Thyroid gland (tissue), 4 donors: Measurements from ENCODE around the gene SP3. TPM values are rescaled to one million over a fixed set of nuclear protein-coding genes. Genes with fewer than 3 reads are reported as not detected.

Source experiments
- DNase-seq, 2 donors: peaks; one replicate each; pipeline ENCODE4 v3.0.0-alpha.2; 2019
- H3K27ac ChIP-seq, 3 donors: fragments of 200-600 bp; sonication (generic); 1 replicate in 2 of 3; 2 replicates in 1 of 3; pipeline ENCODE4 v1.5.1; 2016 to 2019; ENCODE audit warnings: mild to moderate bottlenecking in 1 of 3, moderate library complexity in 1 of 3
- H3K27me3 ChIP-seq: fragments of 200-600 bp; sonication (generic); one replicate; pipeline ENCODE4 v1.5.1; 2019
- H3K36me3 ChIP-seq, 2 donors: fragments of 200-600 bp; sonication (generic); one replicate each; pipeline ENCODE4 v1.5.1; 2016 to 2019
- H3K4me1 ChIP-seq, 2 donors: fragments of 200-600 bp; sonication (generic); one replicate each; pipeline ENCODE4 v1.5.1; 2017 to 2019
- H3K4me3 ChIP-seq, 3 donors: fragments of 200-600 bp; sonication (generic); replicated peaks in 1 of 3; 1 replicate in 2 of 3; 2 replicates in 1 of 3; pipeline ENCODE4 v1.5.1; 2016; ENCODE audit warnings: mild to moderate bottlenecking in 1 of 3
- H3K9me3 ChIP-seq: fragments of 200-600 bp; sonication (generic); one replicate; pipeline ENCODE4 v1.5.1; 2017
- CTCF ChIP-seq, 6 experiments: fragments of 200-600 bp in 3 of 6; fragments of 450-650 bp in 3 of 6; sonication (generic) in 3 of 6; IDR thresholded peaks; one replicate each; pipeline ENCODE4 v1.5.1; 2016 to 2019; ENCODE audit warnings: antibody characterized with exemption in 6 of 6, mild to moderate bottlenecking in 2 of 6, inconsistent platforms in 1 of 6, moderate library complexity in 1 of 6
- POLR2A ChIP-seq, 2 donors: fragments of 450-650 bp; IDR thresholded peaks; one replicate each; pipeline ENCODE4 v1.6.1; 2017; ENCODE audit warnings: antibody characterized with exemption in 2 of 2, mild to moderate bottlenecking in 2 of 2, moderate library complexity in 1 of 2
- WGBS, 2 donors: methylation state at CpG; one replicate each; pipeline ENCODE4 v1.1.5; 2017; 5-methylcytosine and 5-hydroxymethylcytosine counted together
- intact Hi-C: fragments of 100-400 bp; cut with DNase I; formaldehyde crosslinking; loops from one replicate; pipeline ENCODE4 v1.15.1; 2023
- total RNA-seq, 4 donors: library from RNA; depleted of rRNA; stranded (reverse); fragments of >200 nt; gene quantifications; one replicate each; pipeline ENCODE4 v1.2.3, GENCODE V29; 2016

The SP3 gene
- total RNA-seq, 4 donors from 2014 or later: 152 to 237 (median 186) TPM

GRCh38 chr2:174008720-174009119 lies 43.5 kb upstream of the SP3 start:
- H3K4me3 ChIP-seq: no peak overlapping the region
- no peak for DNase-seq
- H3K27me3 ChIP-seq: no peaks in the 10 kb centered on the region
- peaks cover 33 to 38% of the 10 kb centered on the region in 2 donors for H3K4me1 ChIP-seq
- intact Hi-C loops: no loop called here
- no peaks in the 10 kb centered on the region for H3K36me3 ChIP-seq
- H3K9me3 ChIP-seq: no peaks in the 10 kb centered on the region
- no peak for TF ChIP-seq POLR2A (IDR thresholded peaks at IDR 0.05)
- no peak for TF ChIP-seq CTCF (IDR thresholded peaks at IDR 0.05)
- H3K27ac ChIP-seq: no peak overlapping the region
- 88 to 90% methylated on average over 4 of the region's 4 CpGs for WGBS, 2 donors

GRCh38 chr2:174007010-174007409 lies 41.8 kb upstream of the SP3 start:
- H3K4me1 ChIP-seq: peaks cover 22 to 23% of the 10 kb centered on the region in 2 donors
- H3K36me3 ChIP-seq: no peaks in the 10 kb centered on the region
- no peaks in the 10 kb centered on the region for H3K9me3 ChIP-seq
- H3K27me3 ChIP-seq: no peaks in the 10 kb centered on the region
- no peak for DNase-seq
- H3K27ac ChIP-seq: no peak overlapping the region
- TF ChIP-seq CTCF (IDR thresholded peaks at IDR 0.05) (peak in 1 of 6 experiments; percentile 5), POLR2A (IDR thresholded peaks at IDR 0.05) (no peak)
- intact Hi-C loops: no loop called here
- no peak overlapping the region for H3K4me3 ChIP-seq
- WGBS, 2 donors: 41% methylated on average over 5 of the region's 5 CpGs

- Histone ChIP-seq H3K27me3 (no peaks in the 10 kb centered on the region), H3K4me3 (no peak overlapping the region), H3K4me1 (peaks cover 15 to 20% of the 10 kb centered on the region in 2 donors), H3K27ac (no peak overlapping the region), H3K36me3 (no peaks in the 10 kb centered on the region), H3K9me3 (no peaks in the 10 kb centered on the region)
- TF ChIP-seq CTCF (IDR thresholded peaks at IDR 0.05): no peak
- no peak for TF ChIP-seq POLR2A (IDR thresholded peaks at IDR 0.05)
- 90 to 93% methylated on average over 11 of the region's 11 CpGs for WGBS, 2 donors
- DNase-seq: no peak
- intact Hi-C loops: no loop called here
Measured at GRCh38 chr2:174005801-174006419, 40.7 kb upstream of the SP3 start.

- Histone ChIP-seq H3K4me1 (peaks cover 11 to 20% of the 10 kb centered on the region in 2 donors), H3K27ac (peak overlapping the region in 1 of 3 donors; percentile 5), H3K4me3 (no peak overlapping the region), H3K27me3 (no peaks in the 10 kb centered on the region), H3K9me3 (no peaks in the 10 kb centered on the region), H3K36me3 (no peaks in the 10 kb centered on the region)
- 66 to 73% methylated on average over 4 of the region's 4 CpGs for WGBS, 2 donors
- DNase-seq: no peak
- TF ChIP-seq POLR2A (IDR thresholded peaks at IDR 0.05) (no peak), CTCF (IDR thresholded peaks at IDR 0.05) (no peak)
- intact Hi-C loops: no loop called here
Measured at GRCh38 chr2:174004905-174005605, 39.9 kb upstream of the SP3 start.
